COLO829 (cell line): ENCODE data around the gene TLE2.
"Not testable (repeated sequence)": the region's sequence is repeated elsewhere in the genome, so short reads cannot be mapped to it uniquely, and the experiment has no call there.

ENCODE experiments used
- DNase-seq: peaks from one replicate; pipeline ENCODE4 v3.0.0; 2012; ENCODE audit warnings: low spot score

TLE2 gene

GRCh38 chr19:3012621-3013262 lies 16.3 kb downstream of the TLE2 start:
- DNase-seq: no peak

- DNase-seq: not testable (repeated sequence)
These were observed 17.0 kb downstream of the TLE2 start for GRCh38 chr19:3012059-3012458.

GRCh38 chr19:3010871-3011270 lies 18.2 kb downstream of the TLE2 start:
- no peak for DNase-seq

GRCh38 chr19:3008994-3009393 lies 20.1 kb downstream of the TLE2 start:
- DNase-seq: no peak

GRCh38 chr19:3007975-3008374 lies 21.1 kb downstream of the TLE2 start:
- no peak for DNase-seq

GRCh38 chr19:3006075-3006767 lies 22.9 kb downstream of the TLE2 start:
- DNase-seq: no peak

- DNase-seq: no peak
These were observed 23.7 kb downstream of the TLE2 start for GRCh38 chr19:3005345-3005744.

- DNase-seq: no peak
These were observed 24.6 kb downstream of the TLE2 start for GRCh38 chr19:3004522-3004921.

GRCh38 chr19:3003046-3003445 lies 26.0 kb downstream of the TLE2 start:
- no peak for DNase-seq

- DNase-seq: no peak
These were observed 27.8 kb downstream of the TLE2 start for GRCh38 chr19:3001235-3001800.

GRCh38 chr19:2998642-2999041 lies 30.4 kb downstream of the TLE2 start:
- no peak for DNase-seq

- DNase-seq: no peak
These were observed 31.4 kb downstream of the TLE2 start for GRCh38 chr19:2997720-2998119.

GRCh38 chr19:2994588-2995131 lies 34.4 kb downstream of the TLE2 start:
- DNase-seq: no peak

- DNase-seq: no peak
These were observed 35.5 kb downstream of the TLE2 start for GRCh38 chr19:2993579-2993978.

GRCh38 chr19:2992958-2993357 lies 36.1 kb downstream of the TLE2 start:
- DNase-seq: no peak

- DNase-seq: not testable (repeated sequence)
These were observed 36.7 kb downstream of the TLE2 start for GRCh38 chr19:2992333-2992732.

GRCh38 chr19:2989236-2989946 lies 39.7 kb downstream of the TLE2 start:
- DNase-seq: no peak

GRCh38 chr19:2988568-2988967 lies 40.5 kb downstream of the TLE2 start:
- no peak for DNase-seq

- DNase-seq: no peak
These were observed 41.3 kb downstream of the TLE2 start for GRCh38 chr19:2987797-2988196.

GRCh38 chr19:2986951-2987524 lies 42.0 kb downstream of the TLE2 start:
- DNase-seq: no peak

GRCh38 chr19:2984215-2984528 lies 44.9 kb downstream of the TLE2 start:
- DNase-seq: no peak
